Skin epidermis (tissue), 12 donors: Measurements from ENCODE around the gene ARHGEF25.
"Not testable (repeated sequence)": the region's sequence is repeated elsewhere in the genome, so short reads cannot be mapped to it uniquely, and the experiment has no call there.

Experiments used
- H3K27ac ChIP-seq, 21 experiments: fragments of 200-600 bp; sonication (generic) in 11 of 21; one replicate each; pipeline ENCODE4 v1.5.0; 2020; ENCODE audit warnings: mild to moderate bottlenecking in 3 of 21, inconsistent platforms in 2 of 21, moderate library complexity in 2 of 21
- H3K4me3 ChIP-seq, 7 experiments: fragments of 200-600 bp; sonication (generic) in 2 of 7; one replicate each; pipeline ENCODE4 v1.5.0; 2020; ENCODE audit warnings: inconsistent platforms in 2 of 7, mild to moderate bottlenecking in 2 of 7, moderate library complexity in 1 of 7

ARHGEF25 gene

GRCh38 chr12:57605811-57606311, 5.4 kb upstream of the ARHGEF25 start:
- Histone ChIP-seq H3K27ac (peak overlapping the region in 1 of 21 experiments; percentile 89), H3K4me3 (no peak overlapping the region)

- Histone ChIP-seq H3K4me3 (no peak overlapping the region), H3K27ac (no peak overlapping the region)
Measured at GRCh38 chr12:57606399-57606798, 4.8 kb upstream of the ARHGEF25 start.

DNA sequence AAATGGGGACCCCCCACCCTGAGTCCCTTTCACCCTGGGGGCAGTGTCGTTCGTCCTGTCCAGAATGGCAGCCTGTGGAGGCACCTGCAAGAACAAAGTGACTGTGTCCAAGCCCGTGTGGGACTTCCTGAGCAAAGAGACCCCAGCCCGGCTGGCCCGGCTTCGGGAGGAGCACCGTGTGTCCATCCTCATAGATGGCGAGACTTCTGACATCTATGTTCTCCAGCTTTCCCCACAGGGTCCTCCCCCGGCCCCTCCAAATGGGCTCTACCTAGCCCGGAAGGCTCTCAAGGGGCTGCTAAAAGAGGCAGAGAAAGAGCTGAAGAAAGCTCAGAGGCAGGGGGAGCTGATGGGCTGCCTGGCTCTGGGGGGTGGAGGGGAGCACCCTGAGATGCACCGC, 4.4 kb upstream of the ARHGEF25 start:
- Histone ChIP-seq H3K27ac (no peak overlapping the region), H3K4me3 (no peak overlapping the region)

GRCh38 chr12:57607958-57608663, 3.1 kb upstream of the ARHGEF25 start:
- Histone ChIP-seq H3K4me3 (no peak overlapping the region), H3K27ac (no peak overlapping the region)

GRCh38 chr12:57609101-57609780, 2.0 kb upstream of the ARHGEF25 start:
- H3K27ac ChIP-seq: peak overlapping the region in 9 of 21 experiments; percentile 1 to 77 (median 49)
- H3K4me3 ChIP-seq: no peak overlapping the region

DNA sequence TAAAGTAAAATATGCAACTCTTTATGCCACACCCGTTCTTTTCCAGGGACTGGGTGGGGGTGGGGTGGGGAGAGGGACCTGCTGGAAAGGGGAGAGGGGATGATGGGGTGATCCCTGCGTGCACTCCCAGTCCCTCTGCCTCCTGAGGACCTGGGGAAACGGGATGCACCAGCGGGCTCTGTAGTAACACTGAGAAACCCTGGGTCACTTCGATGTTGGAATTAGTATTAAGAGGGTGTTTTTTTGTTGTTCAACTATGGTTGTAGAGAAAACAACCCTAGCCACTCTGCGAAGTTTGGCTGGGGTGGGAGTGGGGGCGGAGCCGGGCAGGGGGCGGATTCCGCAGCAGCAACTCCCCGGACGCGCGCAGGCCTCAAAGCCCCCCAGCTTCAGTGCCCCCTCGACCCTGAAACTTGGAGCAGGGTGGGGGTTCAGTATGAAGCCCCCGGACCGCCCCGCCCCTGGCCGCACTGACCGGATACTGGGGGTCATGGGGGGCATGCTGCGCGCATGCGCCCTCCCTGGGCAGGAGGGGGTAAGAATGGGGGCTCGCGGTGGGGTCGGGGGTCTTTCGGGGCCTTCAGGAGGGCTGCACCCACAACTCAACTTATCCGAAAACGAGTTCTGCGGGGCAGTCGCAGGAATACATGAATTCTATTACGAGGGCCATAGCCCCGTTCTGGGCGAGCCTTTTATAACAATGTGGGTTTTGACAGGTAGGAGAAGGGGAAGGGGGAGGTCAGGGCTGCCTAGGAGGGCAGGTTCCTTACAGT, 1.3 kb upstream of the ARHGEF25 start:
- H3K27ac ChIP-seq: peak overlapping the region in 18 of 21 experiments; percentile 13 to 88 (median 65)
- peak overlapping the region in 6 of 7 experiments; percentile 31 to 64 (median 54) for H3K4me3 ChIP-seq

DNA sequence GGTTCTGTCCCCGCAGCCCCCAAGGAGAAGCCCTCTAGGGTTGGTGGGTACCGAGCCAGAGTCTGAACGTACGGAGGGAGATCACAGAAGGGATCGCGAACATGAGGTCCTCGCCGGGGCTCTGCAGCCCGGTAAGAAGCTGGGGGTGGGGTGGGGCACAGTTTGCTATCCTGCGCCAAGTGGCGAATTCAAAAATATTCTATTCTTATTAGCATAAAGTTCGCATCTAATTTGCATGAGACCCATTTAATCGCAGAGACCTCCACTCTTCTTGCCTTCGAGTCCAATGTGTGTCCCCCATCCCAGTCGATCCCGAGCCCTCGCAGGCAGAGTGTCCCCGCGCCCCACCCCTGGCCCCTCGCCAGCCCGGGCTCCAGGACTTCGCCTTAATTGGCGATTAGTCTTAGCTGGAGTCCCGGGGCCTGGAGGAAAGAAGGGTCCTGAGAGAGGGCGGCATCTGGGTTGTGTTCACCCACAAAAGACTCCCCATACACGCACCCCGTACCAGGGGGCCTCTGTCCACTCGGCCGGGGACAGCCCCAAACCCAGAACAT, 604 bp upstream of the ARHGEF25 start:
- Histone ChIP-seq H3K27ac (peak overlapping the region in 19 of 21 experiments; percentile 31 to 88 (median 79)), H3K4me3 (peak overlapping the region; percentile 31 to 64 (median 52))

DNA sequence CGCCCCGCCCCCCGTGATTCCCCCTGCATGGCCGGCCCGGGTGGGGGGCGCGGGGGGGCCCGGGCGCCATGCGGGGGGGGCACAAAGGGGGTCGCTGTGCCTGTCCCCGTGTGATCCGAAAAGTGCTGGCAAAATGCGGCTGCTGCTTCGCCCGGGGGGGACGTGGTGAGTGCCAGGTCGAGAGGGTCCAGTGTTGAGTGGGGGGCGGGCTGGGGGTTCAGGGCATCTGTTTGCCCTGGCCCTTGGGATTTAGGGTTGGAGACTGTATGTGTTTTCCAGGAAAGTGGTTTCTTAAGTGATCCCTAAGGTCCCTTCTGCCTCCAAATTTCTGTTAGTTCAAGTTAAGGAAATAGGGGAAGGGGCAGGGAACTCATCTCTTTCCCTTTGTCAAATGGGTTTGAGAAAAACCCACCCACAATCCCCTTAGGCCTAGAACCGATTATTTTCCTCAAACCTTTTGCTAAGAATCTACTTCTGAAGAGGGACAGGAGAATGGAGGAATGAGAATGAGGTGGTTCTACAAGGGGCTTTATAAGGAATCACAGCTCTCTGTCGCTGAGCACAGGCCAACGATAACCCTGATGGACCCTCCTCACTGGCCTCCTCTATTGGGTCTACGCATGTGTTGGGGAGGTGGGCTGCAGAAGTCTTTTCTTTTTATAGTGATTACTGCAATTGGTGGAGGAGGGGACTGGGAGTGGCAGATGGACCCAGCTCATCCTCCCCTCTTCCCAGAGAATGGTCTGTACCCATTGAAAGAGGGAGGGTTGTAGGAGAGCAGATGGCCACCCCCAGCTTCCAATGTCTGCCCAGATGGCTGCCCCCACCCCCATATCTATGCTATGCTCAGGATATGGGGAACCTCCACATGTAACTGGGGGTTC, 834 bp downstream of the ARHGEF25 start:
- Histone ChIP-seq H3K27ac (peak overlapping the region in 20 of 21 experiments; percentile 31 to 88 (median 78)), H3K4me3 (peak overlapping the region; percentile 31 to 64 (median 52))

DNA sequence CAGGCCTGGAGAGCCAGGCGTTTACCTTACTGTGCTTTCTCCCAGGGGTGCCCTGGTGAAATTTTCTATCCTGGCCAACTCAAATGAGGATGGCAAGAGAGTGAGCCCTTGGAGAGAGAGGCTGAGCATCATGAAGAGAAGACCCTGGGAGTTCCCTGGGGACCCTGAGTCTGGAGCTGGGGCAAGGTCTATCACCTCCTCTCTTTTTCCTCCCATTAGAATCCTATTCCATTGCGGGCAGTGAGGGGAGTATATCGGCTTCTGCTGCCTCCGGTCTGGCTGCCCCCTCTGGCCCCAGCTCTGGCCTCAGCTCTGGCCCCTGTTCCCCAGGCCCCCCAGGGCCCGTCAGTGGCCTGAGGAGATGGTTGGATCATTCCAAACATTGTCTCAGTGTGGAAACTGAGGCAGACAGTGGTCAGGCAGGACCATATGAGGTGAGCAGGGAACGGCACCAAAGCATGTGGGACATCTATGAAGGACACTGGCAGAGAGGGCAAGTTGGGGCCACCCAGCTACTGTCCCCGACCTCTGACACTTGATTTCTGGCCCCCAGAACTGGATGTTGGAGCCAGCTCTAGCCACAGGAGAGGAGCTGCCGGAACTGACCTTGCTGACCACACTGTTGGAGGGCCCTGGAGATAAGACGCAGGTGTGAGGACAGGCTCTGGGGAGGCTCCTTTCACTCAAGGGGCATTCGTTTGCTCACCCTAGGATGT, 1.6 kb downstream of the ARHGEF25 start:
- H3K27ac ChIP-seq: no peak overlapping the region

GRCh38 chr12:57613427-57614109, 2.3 kb downstream of the ARHGEF25 start:
- Histone ChIP-seq H3K27ac (no peak overlapping the region), H3K4me3 (no peak overlapping the region)

More for the DNA sequence above, 1.6 kb downstream of the ARHGEF25 start:
- H3K4me3 ChIP-seq: no peak overlapping the region

GRCh38 chr12:57614178-57614947, 3.1 kb downstream of the ARHGEF25 start:
- H3K27ac ChIP-seq: no peak overlapping the region

DNA sequence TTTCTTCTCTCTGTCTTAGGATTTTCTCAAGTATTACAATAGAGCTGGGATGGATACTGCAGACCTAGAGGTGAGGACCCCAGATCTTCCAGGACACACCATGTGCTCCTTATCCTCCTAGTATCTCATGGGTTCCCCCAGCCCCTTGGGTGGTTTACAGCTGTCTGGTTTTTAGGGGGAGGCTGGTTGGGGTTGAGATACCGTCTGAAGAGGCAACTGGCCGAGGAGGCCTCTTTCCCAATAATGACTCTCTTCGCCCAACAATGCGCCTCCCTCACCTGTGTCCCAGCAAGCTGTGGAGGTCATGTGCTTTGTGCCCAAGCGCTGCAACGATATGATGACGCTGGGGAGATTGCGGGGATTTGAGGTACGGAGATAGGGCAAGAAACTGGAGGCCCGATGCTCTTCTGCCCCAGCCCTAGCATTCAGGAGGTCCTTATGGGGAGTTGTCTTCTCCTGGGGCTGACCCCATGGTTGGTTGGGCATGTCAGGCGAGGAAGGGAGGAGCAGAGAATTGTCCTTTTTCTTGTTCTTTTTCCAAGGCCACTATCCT, 3.8 kb downstream of the ARHGEF25 start:
- Histone ChIP-seq H3K4me3 (no peak overlapping the region), H3K27ac (no peak overlapping the region)

More at GRCh38 chr12:57614178-57614947, 3.1 kb downstream of the ARHGEF25 start:
- H3K4me3 ChIP-seq: no peak overlapping the region

GRCh38 chr12:57615637-57616036, 4.4 kb downstream of the ARHGEF25 start:
- Histone ChIP-seq H3K4me3 (no peak overlapping the region), H3K27ac (no peak overlapping the region)

GRCh38 chr12:57616383-57617101, 5.3 kb downstream of the ARHGEF25 start:
- Histone ChIP-seq H3K27ac (peak overlapping the region in 1 of 21 experiments; percentile 60), H3K4me3 (no peak overlapping the region)

DNA sequence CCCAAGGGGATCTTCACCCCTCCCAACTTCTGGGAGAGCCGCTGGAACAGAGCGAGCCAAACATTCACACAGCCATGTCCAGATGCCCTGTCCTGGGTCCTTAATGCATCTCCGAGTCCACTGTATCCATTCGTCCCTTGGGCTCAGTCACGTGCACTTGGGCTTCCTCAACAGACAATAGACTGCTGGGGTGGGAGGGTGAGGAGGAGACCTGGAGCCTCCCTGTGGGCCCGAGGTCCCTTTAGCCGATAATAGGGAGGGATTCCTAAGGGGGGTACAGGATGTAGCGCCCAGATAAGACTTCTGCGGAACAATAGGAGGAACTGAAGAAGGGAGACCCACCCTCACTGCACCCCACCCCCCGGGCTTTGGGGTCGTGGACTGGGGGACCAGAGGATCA, 6.7 kb downstream of the ARHGEF25 start:
- no peak overlapping the region for H3K4me3 ChIP-seq
- H3K27ac ChIP-seq: no peak overlapping the region

DNA sequence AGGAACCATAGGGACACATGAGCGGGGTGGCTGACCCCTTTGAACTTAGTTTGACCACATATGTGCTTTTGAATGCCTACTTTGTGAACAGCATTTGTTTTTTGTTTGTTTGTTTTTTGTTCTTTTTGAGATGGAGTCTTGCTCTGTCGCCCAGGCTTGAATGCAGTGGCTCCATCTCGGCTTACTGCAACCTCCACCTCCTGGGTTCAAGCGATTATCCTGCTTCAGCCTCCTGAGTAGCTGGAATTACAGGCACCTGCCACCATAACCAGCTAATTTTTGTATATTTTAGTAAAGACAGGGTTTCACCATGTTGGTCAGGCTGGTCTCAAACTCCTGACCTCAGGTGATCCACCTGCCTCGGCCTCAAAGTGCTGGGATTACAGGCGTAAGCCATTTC, 7.2 kb downstream of the ARHGEF25 start:
- not testable (repeated sequence) for H3K27ac ChIP-seq, H3K4me3 ChIP-seq
